Measurements from ENCODE around the gene PPP2R2C. TPM values are rescaled to one million over a fixed set of nuclear protein-coding genes. Genes with fewer than 3 reads are reported as not detected.

PPP2R2C gene
- 0.16 and 0.80 TPM in 2 replicates for total RNA-seq

GRCh38 chr4:6472387-6473263 is at the start of gene PPP2R2C:
Gene PPP2R2C (minus strand): TSS chr4:6472614. CDS start chr4:6472229, 385 bp downstream.

Other genes with a start within 250 kb of the PPP2R2C start
- gene WFS1, start 202.8 kb downstream of the PPP2R2C start, total RNA-seq = 19.9 and 25.6 TPM in 2 replicates
- 12.8 and 19.5 TPM in 2 replicates for gene MAN2B2, start 102.6 kb upstream of the PPP2R2C start, total RNA-seq
- gene MRFAP1, start 168.1 kb upstream of the PPP2R2C start, total RNA-seq = 158 and 229 TPM in 2 replicates
- gene S100P, start 221.3 kb upstream of the PPP2R2C start, total RNA-seq = 0.23 TPM in 1 of 2 replicates, not detected in the other
- gene MRFAP1L1, start 237.3 kb upstream of the PPP2R2C start, total RNA-seq = 32.1 and 35.7 TPM in 2 replicates
- gene BLOC1S4, start 243.6 kb upstream of the PPP2R2C start, total RNA-seq = 19.8 and 25.3 TPM in 2 replicates

Data from hair follicular keratinocyte (primary cell).